IMR-90 (cell line): ENCODE results near the gene ST3GAL4. TPM values are rescaled to one million over a fixed set of nuclear protein-coding genes. Genes with fewer than 3 reads are reported as not detected.

ENCODE experiments used
- ATAC-seq: fragments of 200-7000 bp; cut with Tn5 transposase; 2 replicates; pipeline ENCODE4 v1.9.1; 2020; ENCODE audit warnings: low read depth, mild to moderate bottlenecking, moderate library complexity
- BruUV-seq: library from RNA; stranded (reverse); fragments of 400-500 nt; replicated peaks from 2 replicates; lab custom pipeline; 2021; lab: Mats Ljungman, UMichigan
- CTCF ChIA-PET: fragments of 300-600 bp; formaldehyde crosslinking; extraction: SDS; loops from one replicate; lab custom pipeline; 2021; ENCODE audit warnings: antibody characterized with exemption; lab: Yijun Ruan, JAX
- POLR2A ChIA-PET: fragments of 300-600 bp; sonication (Branson Sonifier 250); formaldehyde crosslinking; loops from one replicate; lab custom pipeline; 2022; ENCODE audit warnings: antibody characterized with exemption; ENCODE audit not compliant: unreplicated experiment; lab: Charles Lee
- DNase-seq: peaks from one replicate; pipeline ENCODE4 v3.0.0; 2013
- H2AFZ ChIP-seq: replicated peaks from 2 replicates; pipeline ENCODE3; 2013; ENCODE audit warnings: low read length, mild to moderate bottlenecking; ENCODE audit not compliant: poor library complexity
- H2AK5ac ChIP-seq: 2 replicates; pipeline ENCODE4 v1.6.1; 2013; ENCODE audit warnings: low read depth, low read length, inconsistent platforms
- H2AK9ac ChIP-seq: replicated peaks from 2 replicates; pipeline ENCODE3; 2013; ENCODE audit warnings: mild to moderate bottlenecking, low read depth, low read length, moderate library complexity; ENCODE audit not compliant: poor library complexity
- H2BK120ac ChIP-seq: 2 replicates; pipeline ENCODE4 v1.6.1; 2013; ENCODE audit warnings: low read depth, low read length, inconsistent platforms
- H2BK15ac ChIP-seq: 3 replicates; pipeline ENCODE4 v1.6.1; 2013; ENCODE audit warnings: low read depth, low read length, inconsistent platforms
- H2BK20ac ChIP-seq: 2 replicates; pipeline ENCODE4 v1.6.1; 2013; ENCODE audit warnings: low read depth, mild to moderate bottlenecking, inconsistent platforms, low read length, moderate library complexity
- H2BK5ac ChIP-seq: 2 replicates; pipeline ENCODE4 v1.6.1; 2013; ENCODE audit warnings: mild to moderate bottlenecking, low read depth, low read length, inconsistent platforms; ENCODE audit not compliant: poor library complexity, severe bottlenecking
- H3K14ac ChIP-seq: replicated peaks from 2 replicates; pipeline ENCODE4 v1.6.1; 2013; ENCODE audit warnings: low read depth, low read length, inconsistent platforms
- H3K18ac ChIP-seq: 2 replicates; pipeline ENCODE4 v1.6.1; 2013; ENCODE audit warnings: low read depth, low read length, control low read depth
- H3K23ac ChIP-seq: 2 replicates; pipeline ENCODE4 v1.6.1; 2013; ENCODE audit warnings: low read depth, low read length, inconsistent platforms
- H3K27ac ChIP-seq: 2 replicates; pipeline ENCODE4 v1.5.1; 2013; ENCODE audit warnings: mild to moderate bottlenecking, control low read depth, low read length; ENCODE audit not compliant: insufficient read depth
- H3K27me3 ChIP-seq: 2 replicates; pipeline ENCODE4 v1.6.1; 2013; ENCODE audit warnings: low read length; ENCODE audit not compliant: control insufficient read depth, insufficient read depth
- H3K36me3 ChIP-seq: 2 replicates; pipeline ENCODE4 v1.6.1; 2013; ENCODE audit warnings: low read length, mixed read lengths; ENCODE audit not compliant: control insufficient read depth, insufficient read depth
- H3K4ac ChIP-seq: 2 replicates; pipeline ENCODE4 v1.6.1; 2013; ENCODE audit warnings: low read depth, low read length, inconsistent platforms
- H3K4me1 ChIP-seq: 2 replicates; pipeline ENCODE4 v1.6.1; 2013; ENCODE audit warnings: low read length, mixed read lengths; ENCODE audit not compliant: control insufficient read depth, insufficient read depth
- H3K4me2 ChIP-seq: 2 replicates; pipeline ENCODE4 v1.6.1; 2013; ENCODE audit warnings: low read depth, mild to moderate bottlenecking, control low read depth, low read length, moderate library complexity
- H3K4me3 ChIP-seq: 2 replicates; pipeline ENCODE4 v1.5.1; 2013; ENCODE audit warnings: low read depth, mild to moderate bottlenecking, control low read depth, low read length, moderate library complexity; ENCODE audit not compliant: insufficient read depth
- H3K56ac ChIP-seq: 2 replicates; pipeline ENCODE4 v1.6.1; 2013; ENCODE audit warnings: low read length, inconsistent platforms; ENCODE audit not compliant: insufficient read depth; ENCODE audit errors: extremely low read depth
- H3K79me1 ChIP-seq, 2 experiments: 2 replicates each; pipeline ENCODE4 v1.6.1; 2013; ENCODE audit warnings: low read length in 2 of 2, inconsistent platforms in 1 of 2, low read depth in 1 of 2
- H3K9ac ChIP-seq: 2 replicates; pipeline ENCODE4 v1.6.1; 2013; ENCODE audit warnings: low read depth, low read length, control low read depth
- H3K9me1 ChIP-seq: 2 replicates; pipeline ENCODE4 v1.6.1; 2013; ENCODE audit warnings: low read length, inconsistent platforms; ENCODE audit not compliant: insufficient read depth
- H3K9me3 ChIP-seq: 2 replicates; pipeline ENCODE4 v1.6.1; 2013; ENCODE audit warnings: low read length; ENCODE audit not compliant: control insufficient read depth, insufficient read depth
- H4K20me1 ChIP-seq: 2 replicates; pipeline ENCODE4 v1.6.1; 2013; ENCODE audit warnings: low read length, inconsistent platforms; ENCODE audit not compliant: insufficient read depth
- H4K5ac ChIP-seq: 2 replicates; pipeline ENCODE4 v1.6.1; 2013; ENCODE audit warnings: mild to moderate bottlenecking, low read depth, low read length, control low read depth
- H4K8ac ChIP-seq, 2 experiments: 2 replicates each; pipeline ENCODE4 v1.6.1; 2013; ENCODE audit warnings: low read depth in 2 of 2, low read length in 2 of 2, control low read depth in 1 of 2, inconsistent platforms in 1 of 2
- H4K91ac ChIP-seq: 2 replicates; pipeline ENCODE4 v1.6.1; 2013; ENCODE audit warnings: low read depth, low read length, inconsistent platforms; ENCODE audit not compliant: insufficient read depth
- CEBPB ChIP-seq: IDR thresholded peaks from 2 replicates; pipeline ENCODE4 v1.6.1; 2012; ENCODE audit warnings: low read depth, low read length, improper control_type of control experiment
- CHD1 ChIP-seq: IDR thresholded peaks from 2 replicates; pipeline ENCODE4 v1.6.1; 2012; ENCODE audit warnings: low read depth, low read length, improper control_type of control experiment
- ELK1 ChIP-seq: fragments of 150-350 bp; IDR thresholded peaks from 2 replicates; pipeline ENCODE4 v1.6.1; 2016; ENCODE audit warnings: low read depth, mild to moderate bottlenecking, low read length, moderate library complexity, borderline replicate concordance
- MAFK ChIP-seq: IDR thresholded peaks from 2 replicates; pipeline ENCODE4 v1.6.1; 2012; ENCODE audit warnings: low read depth, low read length, improper control_type of control experiment
- NFE2L2 ChIP-seq: fragments of 150-350 bp; IDR thresholded peaks from 2 replicates; pipeline ENCODE4 v1.6.1; 2016; ENCODE audit warnings: low read depth, mild to moderate bottlenecking, low read length
- RAD21 ChIP-seq: IDR thresholded peaks from 2 replicates; pipeline ENCODE4 v1.6.1; 2012; ENCODE audit warnings: low read length, improper control_type of control experiment
- RCOR1 ChIP-seq: IDR thresholded peaks from 2 replicates; pipeline ENCODE4 v1.6.1; 2012; ENCODE audit warnings: mild to moderate bottlenecking, low read length, improper control_type of control experiment; ENCODE audit not compliant: insufficient replicate concordance
- RFX5 ChIP-seq: IDR thresholded peaks from 2 replicates; pipeline ENCODE4 v1.8.0; 2012; ENCODE audit warnings: low read depth, mild to moderate bottlenecking, low read length, moderate library complexity
- WGBS, 2 experiments: methylation state at CpG; one replicate each; pipeline versions ENCODE4 v1.1.5 to v1.1.7; 2013; ENCODE audit warnings: missing lambda C conversion rate in 2 of 2; ENCODE audit not compliant: insufficient read length in 1 of 2; ENCODE audit errors: extremely low coverage in 2 of 2; 5-methylcytosine and 5-hydroxymethylcytosine counted together
- dilution Hi-C: fragments of 300-500 bp; cut with HindIII; formaldehyde crosslinking; loops from one replicate; pipeline ENCODE4 v1.14.3; 2018; ENCODE audit warnings: low sequenced_read_pairs; ENCODE audit not compliant: unreplicated experiment
- in situ Hi-C: fragments of 300-500 bp; cut with MboI; formaldehyde crosslinking; loops from 3 replicates; pipeline ENCODE4 v1.14.3; 2019; ENCODE audit warnings: low sequenced_read_pairs, inconsistent platforms, mixed read lengths
- intact Hi-C: fragments of 100-400 bp; cut with micrococcal nuclease; formaldehyde crosslinking; loops from 2 replicates; pipeline ENCODE4 v1.10.0; 2022
- polyA plus RNA-seq, 3 experiments: library from polyadenylated mRNA; depleted of rRNA; stranded (reverse); fragments of >200 nt; gene quantifications; 2 replicates each; pipeline ENCODE4 v1.2.3, GENCODE V29; 2012; ENCODE audit warnings: low replicate concordance in 1 of 3
- total RNA-seq: library from RNA; depleted of rRNA; stranded (reverse); fragments of >200 nt; gene quantifications from 2 replicates; pipeline ENCODE4 v1.2.3, GENCODE V29; 2012
- TF ChIP-seq, protein P1 (sequence below): conservative IDR thresholded peaks from 2 replicates; pipeline ENCODE4 v1.5.1; 2012; ENCODE audit warnings: mild to moderate bottlenecking, low read depth, low read length, improper control_type of control experiment
- TF ChIP-seq, protein P2 (sequence below): fragments of 150-350 bp; IDR thresholded peaks from 2 replicates; pipeline ENCODE4 v1.6.1; 2017; ENCODE audit warnings: mild to moderate bottlenecking, antibody characterized with exemption, low read length, low read depth

The ST3GAL4 gene
- total and polyA plus RNA-seq, 2 of the 4 experiments (the other 2 are of a cell fraction) = 17.0 to 19.7 TPM

DNA sequence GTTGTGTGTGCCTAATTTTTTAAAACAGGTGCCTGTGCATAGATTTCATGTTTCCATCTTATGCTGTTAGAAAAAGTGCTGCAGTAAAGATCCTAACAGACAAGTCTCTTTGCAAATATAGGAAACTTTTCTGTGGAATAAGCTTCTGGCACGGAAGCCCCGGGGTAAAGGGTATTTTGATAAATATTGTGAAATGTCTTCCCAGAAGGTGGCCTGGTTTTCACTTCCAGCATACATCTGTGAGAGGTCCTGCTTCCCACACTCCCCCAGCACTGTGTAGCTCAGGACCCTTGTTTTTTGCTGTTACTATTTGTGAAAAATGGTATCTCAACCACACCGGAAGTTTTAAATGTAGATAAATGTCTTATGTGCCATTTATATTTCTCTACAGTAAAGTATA lies 14.5 kb downstream of the ST3GAL4 start:
- Histone ChIP-seq H3K79me1 (peaks cover 9 to 20% of the 10 kb centered on the region in 2 experiments; a peak in 2 of 4 replicates), H4K8ac (no peak overlapping the region), H3K27me3 (no peaks in the 10 kb centered on the region), H3K56ac (no peak overlapping the region), H3K18ac (no peak overlapping the region), H2AK9ac (no peak overlapping the region), H3K14ac (no peak overlapping the region), H3K9ac (no peak overlapping the region), H4K91ac (no peak overlapping the region), H3K4me1 (peaks cover 5% of the 10 kb centered on the region), H2AFZ (no peak overlapping the region), H3K23ac (no peak overlapping the region), H2BK20ac (no peak overlapping the region), H3K9me1 (no peaks in the 10 kb centered on the region), H3K9me3 (no peaks in the 10 kb centered on the region), H3K4me2 (no peak overlapping the region), H2BK120ac (no peak overlapping the region), H2BK15ac (no peak overlapping the region), H4K5ac (no peak overlapping the region), H3K36me3 (no peaks in the 10 kb centered on the region), H2BK5ac (no peak overlapping the region), H3K4ac (no peak overlapping the region), H4K20me1 (no peaks in the 10 kb centered on the region; the same call in 1 of the 2 replicates), H3K27ac (no peak overlapping the region), H3K4me3 (no peak overlapping the region), H2AK5ac (no peak overlapping the region)
- TF ChIP-seq NFE2L2 = no peak
- TF ChIP-seq, protein P1, sequence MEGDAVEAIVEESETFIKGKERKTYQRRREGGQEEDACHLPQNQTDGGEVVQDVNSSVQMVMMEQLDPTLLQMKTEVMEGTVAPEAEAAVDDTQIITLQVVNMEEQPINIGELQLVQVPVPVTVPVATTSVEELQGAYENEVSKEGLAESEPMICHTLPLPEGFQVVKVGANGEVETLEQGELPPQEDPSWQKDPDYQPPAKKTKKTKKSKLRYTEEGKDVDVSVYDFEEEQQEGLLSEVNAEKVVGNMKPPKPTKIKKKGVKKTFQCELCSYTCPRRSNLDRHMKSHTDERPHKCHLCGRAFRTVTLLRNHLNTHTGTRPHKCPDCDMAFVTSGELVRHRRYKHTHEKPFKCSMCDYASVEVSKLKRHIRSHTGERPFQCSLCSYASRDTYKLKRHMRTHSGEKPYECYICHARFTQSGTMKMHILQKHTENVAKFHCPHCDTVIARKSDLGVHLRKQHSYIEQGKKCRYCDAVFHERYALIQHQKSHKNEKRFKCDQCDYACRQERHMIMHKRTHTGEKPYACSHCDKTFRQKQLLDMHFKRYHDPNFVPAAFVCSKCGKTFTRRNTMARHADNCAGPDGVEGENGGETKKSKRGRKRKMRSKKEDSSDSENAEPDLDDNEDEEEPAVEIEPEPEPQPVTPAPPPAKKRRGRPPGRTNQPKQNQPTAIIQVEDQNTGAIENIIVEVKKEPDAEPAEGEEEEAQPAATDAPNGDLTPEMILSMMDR = no peak
- no peak for TF ChIP-seq CHD1
- no peak for TF ChIP-seq RFX5
- TF ChIP-seq, protein P2, sequence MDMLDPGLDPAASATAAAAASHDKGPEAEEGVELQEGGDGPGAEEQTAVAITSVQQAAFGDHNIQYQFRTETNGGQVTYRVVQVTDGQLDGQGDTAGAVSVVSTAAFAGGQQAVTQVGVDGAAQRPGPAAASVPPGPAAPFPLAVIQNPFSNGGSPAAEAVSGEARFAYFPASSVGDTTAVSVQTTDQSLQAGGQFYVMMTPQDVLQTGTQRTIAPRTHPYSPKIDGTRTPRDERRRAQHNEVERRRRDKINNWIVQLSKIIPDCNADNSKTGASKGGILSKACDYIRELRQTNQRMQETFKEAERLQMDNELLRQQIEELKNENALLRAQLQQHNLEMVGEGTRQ = no peak
- no peak for TF ChIP-seq RCOR1
- no peak for TF ChIP-seq CEBPB
- no peak for TF ChIP-seq ELK1
- no peak for TF ChIP-seq MAFK
- no peak for TF ChIP-seq RAD21
- ChIA-PET POLR2A (no interaction called here), CTCF (interaction anchor here (0.6 to 0.7 kb wide), 2 partner anchors 60 to 110 kb away, joined by 5 to 6 read pairs; no protein-coding TSS in a partner anchor)
- no CpG with 5 or more reads among the region's 3 CpGs for WGBS, 2 experiments
- in situ Hi-C loops = no loop called here
- no TSS peak for BruUV-seq
- dilution Hi-C loops = no loop called here
- no peak for ATAC-seq
- no peak for DNase-seq
- intact Hi-C loops = no loop called here
